Transverse colon (tissue), 3 donors: ENCODE measurements around the gene RIMBP2.

Source experiments
- EP300 ChIP-seq: sonication (generic); formaldehyde crosslinking; IDR thresholded peaks from one replicate; pipeline ENCODE4 v1.6.1; 2017; ENCODE audit warnings: antibody characterized with exemption, low read depth
- POLR2A ChIP-seq: fragments of 450-650 bp; IDR thresholded peaks from one replicate; pipeline ENCODE4 v1.6.1; 2016; ENCODE audit warnings: antibody characterized with exemption, mild to moderate bottlenecking, moderate library complexity
- TF ChIP-seq, protein P1 (sequence below), 5 experiments: fragments of 200-600 bp in 3 of 5; fragments of 450-650 bp in 2 of 5; sonication (generic) in 3 of 5; IDR thresholded peaks; 1 replicate in 2 of 5; 2 replicates in 3 of 5; pipeline ENCODE4 v1.5.1; 2016 to 2017; ENCODE audit warnings: antibody characterized with exemption in 5 of 5, inconsistent platforms in 3 of 5, mild to moderate bottlenecking in 2 of 5, moderate library complexity in 1 of 5

DNA sequence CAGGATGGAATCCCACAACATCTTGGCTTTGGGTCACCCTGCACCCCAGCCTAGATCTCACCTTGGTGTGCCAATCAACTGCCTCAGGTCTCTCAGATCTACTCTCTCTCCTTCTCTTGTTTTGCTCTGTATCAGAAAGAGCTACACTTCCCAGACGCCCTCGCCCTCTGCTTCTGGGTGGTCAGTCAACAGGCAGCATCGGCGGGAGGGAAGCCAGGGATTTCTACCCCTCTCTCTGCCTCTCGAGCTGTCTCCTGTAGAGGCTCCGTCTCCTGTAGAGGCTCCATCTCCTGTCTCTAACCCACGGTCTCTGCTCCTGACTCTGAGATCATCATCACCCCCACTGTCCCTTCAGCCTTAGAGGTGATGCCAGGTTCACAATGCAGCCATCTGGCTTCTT, 226.8 kb downstream of the RIMBP2 start:
- no peak for TF ChIP-seq POLR2A
- TF ChIP-seq, protein P1, sequence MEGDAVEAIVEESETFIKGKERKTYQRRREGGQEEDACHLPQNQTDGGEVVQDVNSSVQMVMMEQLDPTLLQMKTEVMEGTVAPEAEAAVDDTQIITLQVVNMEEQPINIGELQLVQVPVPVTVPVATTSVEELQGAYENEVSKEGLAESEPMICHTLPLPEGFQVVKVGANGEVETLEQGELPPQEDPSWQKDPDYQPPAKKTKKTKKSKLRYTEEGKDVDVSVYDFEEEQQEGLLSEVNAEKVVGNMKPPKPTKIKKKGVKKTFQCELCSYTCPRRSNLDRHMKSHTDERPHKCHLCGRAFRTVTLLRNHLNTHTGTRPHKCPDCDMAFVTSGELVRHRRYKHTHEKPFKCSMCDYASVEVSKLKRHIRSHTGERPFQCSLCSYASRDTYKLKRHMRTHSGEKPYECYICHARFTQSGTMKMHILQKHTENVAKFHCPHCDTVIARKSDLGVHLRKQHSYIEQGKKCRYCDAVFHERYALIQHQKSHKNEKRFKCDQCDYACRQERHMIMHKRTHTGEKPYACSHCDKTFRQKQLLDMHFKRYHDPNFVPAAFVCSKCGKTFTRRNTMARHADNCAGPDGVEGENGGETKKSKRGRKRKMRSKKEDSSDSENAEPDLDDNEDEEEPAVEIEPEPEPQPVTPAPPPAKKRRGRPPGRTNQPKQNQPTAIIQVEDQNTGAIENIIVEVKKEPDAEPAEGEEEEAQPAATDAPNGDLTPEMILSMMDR (IDR thresholded peaks at IDR 0.05), result no peak
- TF ChIP-seq EP300, result no peak
